HL-60 (cell line): Measurements from ENCODE around the gene SELENOW.

Experiments used
- DNase-seq, 2 experiments: peaks; one replicate each; pipeline ENCODE4 v3.0.0-alpha.2; 2010 to 2020; ENCODE audit warnings: low read depth in 1 of 2, low spot score in 1 of 2
- H3K27ac ChIP-seq: fragments of 250-450 bp; sonication (Bioruptor Pico); replicated peaks from 2 replicates; pipeline ENCODE4 v1.5.1; 2020; ENCODE audit warnings: mild to moderate bottlenecking, moderate library complexity
- H3K27me3 ChIP-seq: fragments of 250-450 bp; sonication (Bioruptor Pico); 2 replicates; pipeline ENCODE4 v1.5.1; 2021; ENCODE audit warnings: mild to moderate bottlenecking, moderate library complexity; ENCODE audit not compliant: insufficient read depth, poor library complexity, severe bottlenecking
- H3K4me3 ChIP-seq: replicated peaks from 2 replicates; pipeline ENCODE4 v1.5.1; 2011; ENCODE audit warnings: mild to moderate bottlenecking, control low read depth, low read length; ENCODE audit not compliant: insufficient read depth
- GABPA ChIP-seq: IDR thresholded peaks from 2 replicates; pipeline ENCODE4 v1.6.1; 2012; ENCODE audit warnings: low read depth
- POLR2AphosphoS5 ChIP-seq: IDR thresholded peaks from 2 replicates; pipeline ENCODE4 v1.6.1; 2012; ENCODE audit warnings: low read depth
- SPI1 ChIP-seq: IDR thresholded peaks from 2 replicates; pipeline ENCODE4 v1.6.1; 2012; ENCODE audit warnings: low read depth, mild to moderate bottlenecking, borderline replicate concordance
- TF ChIP-seq, protein P1 (sequence below): IDR thresholded peaks from 2 replicates; pipeline ENCODE4 v1.6.1; 2012; ENCODE audit warnings: low read depth; ENCODE audit not compliant: insufficient replicate concordance
- TF ChIP-seq, protein P2 (sequence below): IDR thresholded peaks from one replicate; pipeline ENCODE4 v1.5.1; 2011; ENCODE audit warnings: low read length, control low read depth, inconsistent platforms; ENCODE audit not compliant: insufficient read depth

SELENOW gene

DNA sequence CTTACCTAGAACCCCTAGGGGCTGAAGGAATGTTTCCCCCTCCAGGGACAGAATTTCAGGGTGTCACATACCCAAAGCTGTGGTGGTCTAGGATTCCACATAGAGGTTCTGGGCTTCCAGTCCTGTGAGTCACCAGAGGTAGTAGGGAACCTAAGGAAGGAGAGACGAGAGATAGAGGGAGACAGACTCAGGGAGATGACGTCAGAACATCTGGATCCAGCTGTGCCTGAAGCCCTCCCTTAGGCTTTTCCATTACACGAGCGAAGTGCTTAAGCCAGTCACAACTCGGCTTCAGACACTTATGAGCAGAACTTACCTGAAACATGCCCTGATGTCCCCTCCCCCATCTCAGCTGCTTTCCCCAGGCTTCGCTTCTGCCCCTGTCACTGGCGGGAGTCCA lies 11.8 kb upstream of the SELENOW start:
- TF ChIP-seq, protein P1, sequence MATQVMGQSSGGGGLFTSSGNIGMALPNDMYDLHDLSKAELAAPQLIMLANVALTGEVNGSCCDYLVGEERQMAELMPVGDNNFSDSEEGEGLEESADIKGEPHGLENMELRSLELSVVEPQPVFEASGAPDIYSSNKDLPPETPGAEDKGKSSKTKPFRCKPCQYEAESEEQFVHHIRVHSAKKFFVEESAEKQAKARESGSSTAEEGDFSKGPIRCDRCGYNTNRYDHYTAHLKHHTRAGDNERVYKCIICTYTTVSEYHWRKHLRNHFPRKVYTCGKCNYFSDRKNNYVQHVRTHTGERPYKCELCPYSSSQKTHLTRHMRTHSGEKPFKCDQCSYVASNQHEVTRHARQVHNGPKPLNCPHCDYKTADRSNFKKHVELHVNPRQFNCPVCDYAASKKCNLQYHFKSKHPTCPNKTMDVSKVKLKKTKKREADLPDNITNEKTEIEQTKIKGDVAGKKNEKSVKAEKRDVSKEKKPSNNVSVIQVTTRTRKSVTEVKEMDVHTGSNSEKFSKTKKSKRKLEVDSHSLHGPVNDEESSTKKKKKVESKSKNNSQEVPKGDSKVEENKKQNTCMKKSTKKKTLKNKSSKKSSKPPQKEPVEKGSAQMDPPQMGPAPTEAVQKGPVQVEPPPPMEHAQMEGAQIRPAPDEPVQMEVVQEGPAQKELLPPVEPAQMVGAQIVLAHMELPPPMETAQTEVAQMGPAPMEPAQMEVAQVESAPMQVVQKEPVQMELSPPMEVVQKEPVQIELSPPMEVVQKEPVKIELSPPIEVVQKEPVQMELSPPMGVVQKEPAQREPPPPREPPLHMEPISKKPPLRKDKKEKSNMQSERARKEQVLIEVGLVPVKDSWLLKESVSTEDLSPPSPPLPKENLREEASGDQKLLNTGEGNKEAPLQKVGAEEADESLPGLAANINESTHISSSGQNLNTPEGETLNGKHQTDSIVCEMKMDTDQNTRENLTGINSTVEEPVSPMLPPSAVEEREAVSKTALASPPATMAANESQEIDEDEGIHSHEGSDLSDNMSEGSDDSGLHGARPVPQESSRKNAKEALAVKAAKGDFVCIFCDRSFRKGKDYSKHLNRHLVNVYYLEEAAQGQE: no peak
- TF ChIP-seq, protein P2, sequence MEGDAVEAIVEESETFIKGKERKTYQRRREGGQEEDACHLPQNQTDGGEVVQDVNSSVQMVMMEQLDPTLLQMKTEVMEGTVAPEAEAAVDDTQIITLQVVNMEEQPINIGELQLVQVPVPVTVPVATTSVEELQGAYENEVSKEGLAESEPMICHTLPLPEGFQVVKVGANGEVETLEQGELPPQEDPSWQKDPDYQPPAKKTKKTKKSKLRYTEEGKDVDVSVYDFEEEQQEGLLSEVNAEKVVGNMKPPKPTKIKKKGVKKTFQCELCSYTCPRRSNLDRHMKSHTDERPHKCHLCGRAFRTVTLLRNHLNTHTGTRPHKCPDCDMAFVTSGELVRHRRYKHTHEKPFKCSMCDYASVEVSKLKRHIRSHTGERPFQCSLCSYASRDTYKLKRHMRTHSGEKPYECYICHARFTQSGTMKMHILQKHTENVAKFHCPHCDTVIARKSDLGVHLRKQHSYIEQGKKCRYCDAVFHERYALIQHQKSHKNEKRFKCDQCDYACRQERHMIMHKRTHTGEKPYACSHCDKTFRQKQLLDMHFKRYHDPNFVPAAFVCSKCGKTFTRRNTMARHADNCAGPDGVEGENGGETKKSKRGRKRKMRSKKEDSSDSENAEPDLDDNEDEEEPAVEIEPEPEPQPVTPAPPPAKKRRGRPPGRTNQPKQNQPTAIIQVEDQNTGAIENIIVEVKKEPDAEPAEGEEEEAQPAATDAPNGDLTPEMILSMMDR: no peak
- no peak for TF ChIP-seq GABPA
- no peak for DNase-seq
- Histone ChIP-seq H3K27me3 (no peaks in the 10 kb centered on the region), H3K27ac (no peak overlapping the region), H3K4me3 (no peak overlapping the region)

DNA sequence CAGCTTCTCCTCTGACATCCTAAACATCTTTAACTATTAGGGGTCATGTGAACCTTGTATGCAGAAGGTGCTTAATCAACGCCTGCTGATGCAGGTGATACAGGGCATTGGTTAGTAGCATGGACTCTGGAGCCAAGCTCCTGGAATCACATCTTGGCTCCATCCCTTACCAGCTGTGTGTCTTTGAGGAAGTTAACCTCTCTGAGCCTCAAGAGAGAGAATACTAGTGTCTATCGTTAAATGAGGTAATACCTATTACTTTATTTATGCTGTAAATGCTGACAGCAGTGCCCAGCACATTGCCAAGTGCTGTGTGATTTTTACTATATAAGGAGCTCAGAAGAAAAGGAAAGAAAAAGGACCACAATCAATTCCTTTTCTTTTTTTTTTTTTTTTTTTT lies 11.2 kb upstream of the SELENOW start:
- DNase-seq: no peak
- no peak overlapping the region for H3K27ac ChIP-seq
- no peaks in the 10 kb centered on the region for H3K27me3 ChIP-seq
- no peak overlapping the region for H3K4me3 ChIP-seq
- TF ChIP-seq SPI1 (no peak), POLR2AphosphoS5 (no peak), GABPA (no peak)
- TF ChIP-seq, protein P2: no peak
- TF ChIP-seq, protein P1: no peak

DNA sequence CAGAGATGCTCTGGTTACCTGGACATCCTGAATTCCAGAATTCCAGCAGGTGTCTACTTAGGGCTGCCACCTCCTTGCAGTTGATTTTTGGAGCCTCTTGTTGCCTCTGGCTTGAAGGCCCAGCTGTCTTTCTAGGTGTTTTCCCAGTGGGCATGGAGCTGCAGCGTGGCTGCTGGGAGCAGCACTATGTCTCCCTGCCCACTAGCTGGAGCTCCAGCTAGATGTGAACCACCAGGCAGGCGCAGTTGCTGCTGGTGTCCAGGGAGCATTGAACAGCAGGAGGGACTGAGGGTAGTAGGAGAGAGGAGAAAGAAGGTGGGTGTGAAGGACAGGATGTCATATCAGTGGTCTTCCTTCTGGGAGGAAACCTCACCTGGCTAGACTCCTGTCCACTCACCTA lies 9.9 kb upstream of the SELENOW start:
- TF ChIP-seq POLR2AphosphoS5 (no peak), SPI1 (no peak), GABPA (no peak)
- TF ChIP-seq, protein P2: no peak
- TF ChIP-seq, protein P1: no peak
- no peaks in the 10 kb centered on the region for H3K27me3 ChIP-seq
- no peak overlapping the region for H3K4me3 ChIP-seq
- no peak for DNase-seq
- no peak overlapping the region for H3K27ac ChIP-seq
